HG02885 (cell line): ENCODE measurements around the gene ARHGAP25.

Source experiments
- ATAC-seq: cut with Tn5 transposase; IDR thresholded peaks from one replicate; pipeline ENCODE4 v1.9.1; 2021; ENCODE audit warnings: mild to moderate bottlenecking; ENCODE audit not compliant: unreplicated experiment, poor library complexity

ARHGAP25 gene

DNA sequence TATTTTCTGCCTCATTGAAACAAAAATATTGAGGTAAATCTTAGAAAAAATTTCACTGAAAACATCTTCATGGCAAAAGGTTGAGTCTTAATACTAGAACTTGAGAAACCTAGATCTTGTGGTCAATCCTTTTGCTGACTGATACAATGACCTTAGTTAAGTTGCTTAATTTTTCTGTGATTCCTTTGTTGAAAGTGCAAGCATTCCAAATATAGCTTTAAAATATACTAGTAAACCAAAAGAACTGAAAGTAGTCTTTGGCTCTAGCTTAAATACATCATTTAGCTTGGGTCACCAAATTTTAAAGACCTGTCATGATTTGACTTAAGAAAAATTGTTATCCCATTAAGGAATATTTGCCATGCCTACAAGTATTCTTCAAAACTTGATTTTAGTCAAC, 119.9 kb downstream of the ARHGAP25 start:
- no peak for ATAC-seq

- ATAC-seq, result no peak
Measured at GRCh38 chr2:68855550-68855949, 120.9 kb downstream of the ARHGAP25 start.

DNA sequence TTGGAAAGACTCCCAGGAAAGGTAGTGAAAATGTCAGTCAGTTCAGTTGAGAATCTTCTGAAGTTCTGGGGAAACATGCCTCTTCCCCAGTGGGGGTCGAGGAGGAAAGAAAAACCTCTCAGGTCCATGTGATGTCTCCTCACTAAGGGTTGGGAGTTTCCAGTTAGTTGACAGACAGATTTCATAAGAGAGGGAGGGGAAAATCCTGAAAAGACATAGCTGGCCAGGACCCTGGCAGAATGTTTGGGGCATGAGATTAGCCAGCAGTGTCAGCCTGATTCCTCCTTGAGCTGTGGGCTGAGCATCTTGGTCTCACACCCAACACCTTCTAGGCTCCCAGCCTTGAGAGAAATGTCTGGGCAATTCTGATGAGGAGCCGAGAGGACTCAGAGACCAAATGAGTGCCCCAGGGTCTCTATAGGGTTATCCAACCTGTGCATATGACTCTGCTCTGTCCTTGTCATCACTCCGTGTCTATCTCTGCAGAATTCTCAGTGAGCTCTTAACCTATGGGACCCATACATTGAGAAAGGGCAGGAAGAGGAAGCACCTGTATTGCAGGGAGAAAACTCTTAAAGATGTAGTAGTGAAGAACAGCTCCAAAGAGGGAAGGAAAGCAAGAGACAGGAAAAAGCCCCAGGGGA, 122.7 kb downstream of the ARHGAP25 start:
- ATAC-seq, result no peak

GRCh38 chr2:68857855-68858456, 123.3 kb downstream of the ARHGAP25 start:
- no peak for ATAC-seq

DNA sequence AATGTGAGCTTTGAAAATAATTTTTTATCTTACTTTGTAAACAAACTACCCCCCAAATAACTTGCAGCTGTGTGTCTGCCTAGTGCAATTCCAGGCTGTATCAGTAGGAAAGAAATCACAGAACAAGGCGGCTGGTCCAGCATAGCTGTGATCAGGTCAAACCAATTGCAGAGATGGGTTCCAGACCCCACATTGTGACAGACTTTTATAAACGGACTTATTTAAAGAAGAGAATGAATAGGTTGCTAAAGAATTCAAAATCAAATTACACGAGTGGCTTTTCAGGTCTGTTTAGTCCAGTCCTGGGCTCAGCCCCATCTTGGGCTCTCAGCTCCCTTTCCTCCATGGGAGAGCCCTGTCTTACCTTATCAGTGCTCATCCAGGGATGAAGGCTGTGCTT, 125.5 kb downstream of the ARHGAP25 start:
- ATAC-seq, result no peak

DNA sequence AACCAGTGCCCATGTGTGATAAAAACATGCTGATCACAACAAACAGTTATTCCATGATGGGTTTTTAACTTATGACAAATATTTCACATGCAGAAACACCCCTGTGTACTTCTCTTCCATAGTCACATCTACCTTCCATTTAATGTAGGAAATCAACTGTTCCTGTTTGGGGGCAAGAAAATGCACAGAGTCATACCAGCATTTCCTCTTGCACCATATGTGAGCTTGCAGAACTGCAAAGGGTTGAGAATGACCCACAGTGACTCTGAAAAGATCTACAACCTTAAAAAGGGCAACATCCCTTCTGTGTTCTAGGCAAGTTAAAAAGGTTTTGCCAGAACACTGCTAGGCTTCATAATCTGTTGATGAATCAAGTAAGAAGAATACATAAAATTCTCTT, 126.7 kb downstream of the ARHGAP25 start:
- ATAC-seq, result no peak

DNA sequence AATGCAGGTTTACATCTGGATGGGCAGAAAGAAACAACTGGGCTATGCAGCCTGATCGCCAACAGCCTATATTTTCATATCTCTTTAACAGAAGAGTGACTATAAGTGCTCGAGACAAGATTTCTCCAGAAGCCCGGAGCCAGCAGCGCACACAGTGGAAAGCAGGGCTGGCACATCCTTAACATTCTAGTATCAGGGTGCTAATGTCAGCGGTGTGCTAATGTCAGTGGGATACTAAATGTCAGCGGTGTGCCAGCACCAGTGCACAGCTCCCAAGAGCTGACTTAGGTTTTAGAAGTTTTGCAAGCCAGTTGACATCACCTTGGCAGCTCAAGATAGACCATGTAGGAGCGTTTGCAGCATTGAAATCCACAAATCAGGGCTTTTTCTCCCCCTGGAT, 128.3 kb downstream of the ARHGAP25 start:
- no peak for ATAC-seq

- ATAC-seq, result no peak
Measured at GRCh38 chr2:68863996-68864395, 129.4 kb downstream of the ARHGAP25 start.

DNA sequence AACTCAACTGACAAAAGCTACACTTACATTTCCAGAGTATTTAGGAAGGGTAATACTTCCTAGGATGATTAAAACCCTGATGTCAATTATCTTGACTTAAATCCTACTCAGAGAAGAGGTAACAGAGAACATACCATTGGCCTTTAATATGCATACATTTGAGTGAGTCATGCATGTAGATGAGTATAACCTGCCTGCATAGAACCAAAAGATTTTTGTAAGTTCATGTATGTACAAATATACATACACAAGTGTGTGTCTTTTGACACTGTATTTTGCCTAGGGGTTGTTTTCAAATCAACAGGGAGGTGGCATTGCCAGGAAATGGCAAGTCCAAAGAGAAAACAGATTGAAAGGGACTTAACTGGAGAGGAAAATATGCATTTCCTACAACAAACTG, 130.5 kb downstream of the ARHGAP25 start:
- no peak for ATAC-seq

DNA sequence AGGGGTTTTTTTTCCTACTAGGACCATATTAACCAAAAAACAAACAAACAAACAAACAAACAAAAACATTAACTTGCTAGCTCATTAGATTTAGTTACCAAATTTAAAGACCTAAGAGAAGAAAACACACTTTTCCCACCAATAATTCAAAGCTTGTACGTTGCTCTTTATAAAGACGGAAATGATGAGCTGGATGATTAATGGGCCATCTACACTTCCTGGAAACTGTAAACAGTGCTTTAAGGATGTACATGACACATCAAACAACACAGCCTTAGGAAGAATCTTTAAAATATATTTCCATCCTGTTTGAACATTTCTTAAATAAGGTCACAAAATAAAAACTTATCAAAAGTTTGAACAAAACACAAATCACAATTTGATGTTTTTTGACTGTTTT, 135.6 kb downstream of the ARHGAP25 start:
- no peak for ATAC-seq

DNA sequence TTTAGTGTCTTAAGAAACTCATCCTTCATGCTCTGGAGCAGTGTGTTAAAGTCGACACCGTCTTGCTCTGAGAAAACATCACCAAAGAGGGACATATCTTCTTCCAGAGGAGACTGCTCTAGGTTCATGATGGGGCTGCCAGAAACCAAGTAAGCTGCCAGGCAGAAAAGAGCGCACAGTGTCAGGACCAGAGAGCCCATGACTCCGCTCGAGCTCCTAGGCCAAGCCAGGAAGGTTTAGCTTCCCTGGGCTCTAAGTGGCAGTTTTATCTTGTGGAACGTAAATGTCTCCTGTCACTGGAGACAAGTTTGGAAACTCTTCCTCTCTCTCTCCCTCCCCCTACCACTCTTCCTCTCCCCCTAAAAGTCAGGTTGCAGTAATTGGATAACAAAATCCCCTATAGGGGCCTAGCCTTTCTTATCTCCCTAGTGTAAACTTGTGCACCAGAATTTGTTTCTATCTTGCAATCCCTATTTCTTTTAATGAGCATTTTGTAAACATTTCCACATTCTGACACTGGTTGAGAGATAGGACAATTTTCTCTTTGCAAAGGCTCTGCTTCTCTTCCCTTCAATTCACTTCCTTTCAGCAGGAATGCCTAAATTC, 136.7 kb downstream of the ARHGAP25 start, which contains the start of gene BMP10:
Gene BMP10, minus strand, starts transcription at position 239 of the 606 bp plus-strand sequence. Its CDS starts 39 bp downstream, at position 200.
- ATAC-seq, result no peak
